ENCODE measurements around the gene BLID. TPM values are rescaled to one million over a fixed set of nuclear protein-coding genes. Genes with fewer than 3 reads are reported as not detected.

BLID gene
- total RNA-seq, 1 donor from 2014 or later, result 1.2 TPM

DNA sequence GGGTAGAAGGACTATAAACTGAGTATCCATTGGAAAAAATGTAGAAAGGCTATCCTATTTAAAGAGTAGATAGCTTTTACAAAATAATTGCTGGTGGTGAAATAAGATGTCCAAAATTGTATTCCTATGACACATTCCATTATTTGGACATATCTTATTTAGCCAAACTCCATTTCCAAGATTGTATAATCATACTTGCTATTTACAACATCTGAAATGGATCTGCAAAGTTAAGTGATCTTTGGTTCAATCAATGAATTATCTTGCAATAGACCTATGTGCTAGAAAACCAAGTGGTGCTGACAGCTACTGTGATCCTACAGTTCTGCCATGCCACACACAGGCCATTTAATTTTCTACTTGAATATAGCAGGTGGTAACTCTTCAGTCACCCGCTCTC is 11.0 kb upstream of the BLID start:
- Histone ChIP-seq H3K4me3 (ENCODE audit: insufficient read depth, low read depth, low read length) (no peak overlapping the region), H3K9me3 (ENCODE audit: insufficient read depth, low read depth, low read length) (no peaks in the 10 kb centered on the region), H3K9ac (ENCODE audit: low read length) (no peak overlapping the region), H3K4me1 (ENCODE audit: insufficient read depth, low read length) (peaks cover 14% of the 10 kb centered on the region), H3K79me2 (ENCODE audit: insufficient read depth, low read length) (peaks cover 98% of the 10 kb centered on the region), H3K36me3 (ENCODE audit: insufficient read depth, low read length) (peaks cover 59% of the 10 kb centered on the region), H4K20me1 (ENCODE audit: insufficient read depth, low read length) (peaks cover 65% of the 10 kb centered on the region), H3K27me3 (ENCODE audit: insufficient read depth, low read length) (no peaks in the 10 kb centered on the region), H2AFZ (ENCODE audit: low read depth, low read length) (no peak overlapping the region), H3K27ac (ENCODE audit: low read depth, low read length) (no peak overlapping the region), H3K4me2 (ENCODE audit: low read length) (no peak overlapping the region)
- Mint-ChIP-seq H3K36me3 (ENCODE audit: low read depth, unreplicated experiment) (peaks cover 13% of the 10 kb centered on the region), H3K27ac (ENCODE audit: unreplicated experiment) (no peak overlapping the region), H3K4me3 (ENCODE audit: unreplicated experiment) (no peak overlapping the region), H3K9me3 (ENCODE audit: unreplicated experiment) (no peaks in the 10 kb centered on the region), H3K4me1 (ENCODE audit: low read depth, unreplicated experiment) (no peaks in the 10 kb centered on the region), H3K27me3 (ENCODE audit: low read depth, unreplicated experiment) (no peaks in the 10 kb centered on the region)
- DNase-seq (ENCODE audit: low read depth) (no peak), FAIRE-seq (peak; percentile 87)
- TF ChIP-seq, protein P1, sequence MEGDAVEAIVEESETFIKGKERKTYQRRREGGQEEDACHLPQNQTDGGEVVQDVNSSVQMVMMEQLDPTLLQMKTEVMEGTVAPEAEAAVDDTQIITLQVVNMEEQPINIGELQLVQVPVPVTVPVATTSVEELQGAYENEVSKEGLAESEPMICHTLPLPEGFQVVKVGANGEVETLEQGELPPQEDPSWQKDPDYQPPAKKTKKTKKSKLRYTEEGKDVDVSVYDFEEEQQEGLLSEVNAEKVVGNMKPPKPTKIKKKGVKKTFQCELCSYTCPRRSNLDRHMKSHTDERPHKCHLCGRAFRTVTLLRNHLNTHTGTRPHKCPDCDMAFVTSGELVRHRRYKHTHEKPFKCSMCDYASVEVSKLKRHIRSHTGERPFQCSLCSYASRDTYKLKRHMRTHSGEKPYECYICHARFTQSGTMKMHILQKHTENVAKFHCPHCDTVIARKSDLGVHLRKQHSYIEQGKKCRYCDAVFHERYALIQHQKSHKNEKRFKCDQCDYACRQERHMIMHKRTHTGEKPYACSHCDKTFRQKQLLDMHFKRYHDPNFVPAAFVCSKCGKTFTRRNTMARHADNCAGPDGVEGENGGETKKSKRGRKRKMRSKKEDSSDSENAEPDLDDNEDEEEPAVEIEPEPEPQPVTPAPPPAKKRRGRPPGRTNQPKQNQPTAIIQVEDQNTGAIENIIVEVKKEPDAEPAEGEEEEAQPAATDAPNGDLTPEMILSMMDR (IDR thresholded peaks at IDR 0.05; ENCODE audit: insufficient read depth, low read depth, low read length), result no peak
- TF ChIP-seq EZH2 (IDR thresholded peaks at IDR 0.05; ENCODE audit: insufficient read depth, low read length), result no peak

DNA sequence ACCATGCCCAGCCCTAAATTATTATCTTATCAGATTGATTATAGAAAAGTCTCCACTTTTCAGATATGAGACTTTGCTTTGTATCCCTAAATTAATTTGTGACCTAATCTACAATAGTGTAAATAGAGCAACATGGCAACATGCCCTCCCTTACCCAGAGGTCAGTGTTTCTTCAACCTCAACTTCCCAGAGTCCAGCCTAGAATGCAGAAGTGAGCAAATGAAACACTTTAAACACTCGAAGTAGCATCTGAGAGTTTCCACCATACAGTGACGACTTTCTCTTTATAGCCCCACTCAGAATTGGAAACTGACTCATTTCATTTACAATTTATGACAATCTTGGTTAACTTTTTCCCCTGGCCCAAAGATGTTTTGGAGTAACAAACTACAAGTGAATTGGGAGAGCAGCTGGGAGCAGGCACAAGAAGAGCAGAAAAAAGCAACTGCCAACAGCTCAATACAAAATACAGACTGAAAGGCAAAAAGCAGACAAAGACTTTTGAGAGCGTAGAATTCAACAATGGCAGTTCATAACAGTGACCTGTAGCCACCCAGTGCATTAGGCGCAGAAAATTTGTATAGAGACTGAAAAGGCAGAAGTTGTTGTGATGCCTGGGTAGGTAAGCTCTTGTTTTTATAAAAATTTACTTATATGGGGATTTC is 10.1 kb upstream of the BLID start:
- DNase-seq (ENCODE audit: low read depth) (no peak), FAIRE-seq (no peak)
- Mint-ChIP-seq H3K27me3 (ENCODE audit: low read depth, unreplicated experiment) (no peaks in the 10 kb centered on the region), H3K4me1 (ENCODE audit: low read depth, unreplicated experiment) (no peaks in the 10 kb centered on the region), H3K27ac (ENCODE audit: unreplicated experiment) (peak overlapping the region; percentile 59), H3K36me3 (ENCODE audit: low read depth, unreplicated experiment) (peaks cover 18% of the 10 kb centered on the region), H3K4me3 (ENCODE audit: unreplicated experiment) (no peak overlapping the region), H3K9me3 (ENCODE audit: unreplicated experiment) (no peaks in the 10 kb centered on the region)
- H3K9ac ChIP-seq (ENCODE audit: low read length), result no peak overlapping the region
- peak overlapping the region; percentile 1 for H3K27ac ChIP-seq (ENCODE audit: low read depth, low read length)
- no peak overlapping the region for H3K4me2 ChIP-seq (ENCODE audit: low read length)
- no peaks in the 10 kb centered on the region for H3K9me3 ChIP-seq (ENCODE audit: insufficient read depth, low read depth, low read length)
- peaks cover 62% of the 10 kb centered on the region for H3K36me3 ChIP-seq (ENCODE audit: insufficient read depth, low read length)
- TF ChIP-seq, protein P1 (IDR thresholded peaks at IDR 0.05; ENCODE audit: insufficient read depth, low read depth, low read length), result no peak
- no peak for TF ChIP-seq EZH2 (IDR thresholded peaks at IDR 0.05; ENCODE audit: insufficient read depth, low read length)
- H3K4me1 ChIP-seq (ENCODE audit: insufficient read depth, low read length), result peaks cover 9% of the 10 kb centered on the region
- no peaks in the 10 kb centered on the region for H3K27me3 ChIP-seq (ENCODE audit: insufficient read depth, low read length)
- peaks cover 67% of the 10 kb centered on the region for H4K20me1 ChIP-seq (ENCODE audit: insufficient read depth, low read length)
- H3K4me3 ChIP-seq (ENCODE audit: insufficient read depth, low read depth, low read length), result no peak overlapping the region
- no peak overlapping the region for H2AFZ ChIP-seq (ENCODE audit: low read depth, low read length)
- H3K79me2 ChIP-seq (ENCODE audit: insufficient read depth, low read length), result peaks cover 98% of the 10 kb centered on the region

DNA sequence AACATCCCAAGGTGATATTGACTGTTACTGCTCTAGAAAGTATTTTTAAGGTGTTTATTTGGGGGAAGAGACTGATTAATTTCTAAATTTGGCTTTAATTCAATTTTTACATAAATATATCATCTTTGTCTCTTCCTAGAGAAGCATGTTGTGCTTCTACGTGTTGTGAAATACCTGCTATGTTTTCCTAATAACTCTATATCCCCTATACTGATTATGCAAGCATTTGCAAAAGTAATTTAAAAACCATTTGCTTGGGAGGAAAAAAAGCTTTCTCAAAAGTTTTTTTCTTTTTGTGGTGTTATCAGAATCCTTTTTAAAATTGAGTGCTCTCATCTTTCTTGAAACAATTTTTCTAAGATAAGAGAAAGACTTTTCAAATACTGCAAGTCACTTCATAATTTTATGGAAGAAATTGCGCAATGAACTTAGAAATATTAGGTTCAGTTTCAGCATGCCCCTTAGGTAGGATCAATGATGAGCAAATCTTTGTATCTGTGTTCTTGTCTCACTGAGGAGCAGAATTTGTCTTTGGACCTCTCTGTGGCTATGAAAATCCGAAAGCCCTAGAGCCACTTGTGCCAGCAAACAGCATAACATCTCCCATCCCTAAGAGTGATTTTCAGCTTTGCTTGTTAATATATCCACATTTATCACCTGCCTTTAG is 7.4 kb upstream of the BLID start:
- no peak overlapping the region for H2AFZ ChIP-seq (ENCODE audit: low read depth, low read length)
- no peak overlapping the region for H3K4me2 ChIP-seq (ENCODE audit: low read length)
- no peak overlapping the region for H3K9ac ChIP-seq (ENCODE audit: low read length)
- peaks cover 58% of the 10 kb centered on the region for H4K20me1 ChIP-seq (ENCODE audit: insufficient read depth, low read length)
- no peaks in the 10 kb centered on the region for H3K27me3 ChIP-seq (ENCODE audit: insufficient read depth, low read length)
- no peak overlapping the region for H3K4me3 ChIP-seq (ENCODE audit: insufficient read depth, low read depth, low read length)
- TF ChIP-seq, protein P1 (IDR thresholded peaks at IDR 0.05; ENCODE audit: insufficient read depth, low read depth, low read length), result no peak
- no peak for TF ChIP-seq EZH2 (IDR thresholded peaks at IDR 0.05; ENCODE audit: insufficient read depth, low read length)
- no peak for DNase-seq (ENCODE audit: low read depth)
- H3K36me3 ChIP-seq (ENCODE audit: insufficient read depth, low read length), result peaks cover 49% of the 10 kb centered on the region
- peaks cover 8% of the 10 kb centered on the region for H3K4me1 Mint-ChIP-seq (ENCODE audit: low read depth, unreplicated experiment)
- H3K36me3 Mint-ChIP-seq (ENCODE audit: low read depth, unreplicated experiment), result peaks cover 18% of the 10 kb centered on the region
- H3K9me3 ChIP-seq (ENCODE audit: insufficient read depth, low read depth, low read length), result no peaks in the 10 kb centered on the region
- H3K27ac ChIP-seq (ENCODE audit: low read depth, low read length), result peak overlapping the region; percentile 18
- H3K4me3 Mint-ChIP-seq (ENCODE audit: unreplicated experiment), result no peak overlapping the region
- no peak for FAIRE-seq
- no peaks in the 10 kb centered on the region for H3K9me3 Mint-ChIP-seq (ENCODE audit: unreplicated experiment)
- no peak overlapping the region for H3K27ac Mint-ChIP-seq (ENCODE audit: unreplicated experiment)
- no peaks in the 10 kb centered on the region for H3K27me3 Mint-ChIP-seq (ENCODE audit: low read depth, unreplicated experiment)
- peaks cover 2% of the 10 kb centered on the region for H3K4me1 ChIP-seq (ENCODE audit: insufficient read depth, low read length)
- H3K79me2 ChIP-seq (ENCODE audit: insufficient read depth, low read length), result peaks cover 97% of the 10 kb centered on the region
